ENCODE measurements around the gene DGCR6L.
"Not testable (repeated sequence)": the region's sequence is repeated elsewhere in the genome, so short reads cannot be mapped to it uniquely, and the experiment has no call there.

DNA sequence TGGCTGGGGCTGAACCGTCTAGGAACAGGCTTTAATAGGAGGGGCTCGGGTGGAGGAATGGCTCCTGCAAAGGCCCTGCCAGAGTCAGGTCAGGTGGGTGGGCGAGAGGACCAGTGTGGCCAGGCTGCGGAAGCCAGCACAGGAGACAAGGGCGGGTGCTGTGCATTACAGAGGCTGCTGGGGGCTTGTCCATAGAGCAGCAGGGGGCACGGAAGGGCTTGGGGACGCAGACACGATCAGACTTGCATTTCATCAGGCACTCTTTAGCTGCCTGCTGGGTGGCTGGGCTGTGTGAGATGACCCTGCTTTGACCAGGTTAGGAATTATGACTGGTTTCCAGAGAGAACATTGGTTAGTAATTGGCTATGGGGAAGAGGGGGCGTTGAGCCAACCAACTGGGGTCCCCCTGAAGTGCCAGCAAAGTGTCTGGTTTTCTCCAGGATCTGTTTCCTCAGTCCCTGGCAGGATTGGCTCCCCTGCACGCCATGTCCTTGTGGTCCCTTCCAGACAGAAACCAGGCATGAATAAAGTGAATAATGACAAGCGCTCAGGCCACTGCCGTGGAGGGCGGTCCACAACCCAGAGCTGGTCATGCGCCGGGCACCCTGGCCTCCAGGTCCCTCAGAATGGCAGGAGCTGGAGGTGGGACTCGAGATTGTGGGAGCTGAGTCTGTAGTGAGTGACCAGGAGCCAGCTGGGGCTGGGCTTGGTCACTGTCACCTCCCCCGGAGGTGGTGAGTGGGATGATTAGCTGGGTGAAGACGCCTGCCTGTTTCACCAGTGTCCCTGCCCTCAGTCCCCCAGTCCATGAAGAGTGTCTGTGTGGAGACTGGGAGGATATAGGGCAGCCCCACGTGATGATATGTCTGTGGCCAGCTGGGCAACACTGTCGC lies 1.0 kb upstream of the DGCR6L start:
- TF ChIP-seq, protein P1, sequence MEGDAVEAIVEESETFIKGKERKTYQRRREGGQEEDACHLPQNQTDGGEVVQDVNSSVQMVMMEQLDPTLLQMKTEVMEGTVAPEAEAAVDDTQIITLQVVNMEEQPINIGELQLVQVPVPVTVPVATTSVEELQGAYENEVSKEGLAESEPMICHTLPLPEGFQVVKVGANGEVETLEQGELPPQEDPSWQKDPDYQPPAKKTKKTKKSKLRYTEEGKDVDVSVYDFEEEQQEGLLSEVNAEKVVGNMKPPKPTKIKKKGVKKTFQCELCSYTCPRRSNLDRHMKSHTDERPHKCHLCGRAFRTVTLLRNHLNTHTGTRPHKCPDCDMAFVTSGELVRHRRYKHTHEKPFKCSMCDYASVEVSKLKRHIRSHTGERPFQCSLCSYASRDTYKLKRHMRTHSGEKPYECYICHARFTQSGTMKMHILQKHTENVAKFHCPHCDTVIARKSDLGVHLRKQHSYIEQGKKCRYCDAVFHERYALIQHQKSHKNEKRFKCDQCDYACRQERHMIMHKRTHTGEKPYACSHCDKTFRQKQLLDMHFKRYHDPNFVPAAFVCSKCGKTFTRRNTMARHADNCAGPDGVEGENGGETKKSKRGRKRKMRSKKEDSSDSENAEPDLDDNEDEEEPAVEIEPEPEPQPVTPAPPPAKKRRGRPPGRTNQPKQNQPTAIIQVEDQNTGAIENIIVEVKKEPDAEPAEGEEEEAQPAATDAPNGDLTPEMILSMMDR (conservative IDR thresholded peaks at IDR 0.05 in 1 of 2, IDR thresholded peaks at IDR 0.05 in 1 of 2; ENCODE audit: low read depth in 1 of 2, low read length in 2 of 2): not testable (repeated sequence)
- TF ChIP-seq EZH2 (IDR thresholded peaks at IDR 0.05; ENCODE audit: low read length, missing control alignments): not testable (repeated sequence)

Measured in fibroblast of lung (primary cell).